ENCODE results near the gene ANKRA2.

Gene ANKRA2

GRCh38 chr5:73565139-73565968 lies at the start of gene ANKRA2, which contains the start of gene UTP15:
TSS of gene ANKRA2 (minus strand) at chr5:73565639. CDS start at chr5:73562881, 2,758 bp downstream.
TSS of gene UTP15 (plus strand) at chr5:73565743. CDS start at chr5:73567345, 1,602 bp downstream.
- peak; percentile 98 for DNase-seq (ENCODE audit: low read depth, low spot score)

DNA sequence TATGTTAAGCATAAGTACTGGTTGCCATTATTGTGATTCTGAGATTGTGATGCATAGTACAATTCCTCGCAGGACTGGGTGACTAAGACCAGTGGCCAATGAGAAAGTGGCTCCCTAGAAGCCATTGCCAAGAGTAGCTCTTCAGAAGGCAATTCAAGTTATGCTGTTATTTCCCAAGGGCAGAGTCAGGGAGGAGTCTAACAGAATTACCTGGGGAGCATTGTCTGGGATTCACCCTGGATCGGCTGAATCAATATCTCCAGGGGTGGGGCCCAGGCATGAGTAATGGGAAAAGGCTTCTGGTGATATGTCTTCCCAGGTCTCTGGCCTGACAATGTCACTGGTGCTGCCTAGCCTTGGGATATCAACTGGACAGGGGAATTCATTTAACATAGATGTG lies 49.6 kb upstream of the ANKRA2 start:
- DNase-seq (ENCODE audit: low read depth, low spot score), result no peak

GRCh38 chr5:73612799-73613198 lies 47.4 kb upstream of the ANKRA2 start:
- no peak for DNase-seq (ENCODE audit: low read depth, low spot score)

- no peak for DNase-seq (ENCODE audit: low read depth, low spot score)
Measured at GRCh38 chr5:73607228-73607627, 41.8 kb upstream of the ANKRA2 start.

DNA sequence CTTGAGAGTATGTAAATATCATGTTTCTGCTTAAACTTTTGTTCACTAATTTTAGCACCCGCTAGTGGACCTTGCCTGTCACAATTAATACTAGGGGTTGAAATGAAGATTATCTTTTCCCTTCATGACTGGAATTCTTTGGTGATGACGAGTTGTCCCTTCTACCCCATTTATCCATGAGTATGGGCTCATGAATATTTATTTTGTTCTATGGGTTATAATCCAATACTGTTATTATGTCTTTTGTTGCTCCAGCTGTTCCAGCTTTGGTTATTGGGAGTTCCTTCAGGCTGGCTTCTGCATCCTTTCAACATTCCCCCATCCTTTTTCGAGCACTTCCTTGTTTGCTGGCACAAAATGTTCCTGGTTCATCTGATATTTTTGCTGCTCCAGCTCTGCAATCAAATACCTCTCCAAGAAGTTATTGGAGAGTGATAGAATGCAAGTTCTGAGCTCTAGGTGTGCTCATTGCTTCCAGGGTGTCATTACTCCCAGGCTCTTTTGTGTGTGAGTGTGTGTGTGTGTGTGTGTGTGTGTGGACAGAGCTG lies 40.8 kb upstream of the ANKRA2 start:
- DNase-seq (ENCODE audit: low read depth, low spot score), result no peak

GRCh38 chr5:73605223-73606087 lies 40.0 kb upstream of the ANKRA2 start:
- no peak for DNase-seq (ENCODE audit: low read depth, low spot score)

DNA sequence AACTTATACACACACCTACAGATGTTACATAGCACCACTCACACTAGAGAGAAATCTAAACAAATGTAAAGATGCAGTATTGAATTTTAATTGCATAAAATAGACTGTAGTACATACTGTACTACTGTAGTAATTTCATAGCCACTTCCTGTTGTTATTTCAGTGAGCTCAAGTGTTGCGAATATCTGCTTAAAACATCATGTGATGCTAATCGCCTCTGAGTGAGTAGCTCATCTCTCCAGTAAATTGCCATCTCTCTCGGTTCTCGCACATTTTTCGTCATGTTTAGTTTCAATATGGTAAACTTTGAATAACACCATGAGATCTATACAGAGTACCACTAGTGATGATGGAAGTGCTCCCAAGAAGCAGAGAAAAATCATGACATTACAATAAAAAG lies 38.6 kb upstream of the ANKRA2 start:
- no peak for DNase-seq (ENCODE audit: low read depth, low spot score)

DNA sequence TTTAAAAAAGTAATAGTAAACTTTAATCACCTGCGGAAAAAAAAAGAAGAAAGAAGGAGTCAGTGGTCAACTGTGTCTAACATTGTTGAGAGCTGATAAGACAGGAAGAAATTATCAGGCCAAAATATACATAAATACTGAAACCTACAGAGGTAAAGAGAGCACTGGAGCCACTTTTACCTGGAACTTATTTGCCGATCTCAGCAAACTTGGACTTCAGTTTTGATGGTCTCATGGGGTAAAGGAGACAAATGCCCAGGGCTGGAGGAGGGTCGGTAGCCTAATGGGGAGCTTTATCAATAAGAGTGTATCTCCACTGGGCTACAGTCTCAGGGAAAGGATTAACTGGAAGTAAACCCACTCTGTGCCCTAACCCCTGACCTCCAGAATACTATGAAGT lies 33.9 kb upstream of the ANKRA2 start:
- no peak for DNase-seq (ENCODE audit: low read depth, low spot score)

- no peak for DNase-seq (ENCODE audit: low read depth, low spot score)
Measured at GRCh38 chr5:73596705-73597328, 31.4 kb upstream of the ANKRA2 start.

GRCh38 chr5:73592551-73592950 lies 27.1 kb upstream of the ANKRA2 start:
- DNase-seq (ENCODE audit: low read depth, low spot score), result no peak

DNA sequence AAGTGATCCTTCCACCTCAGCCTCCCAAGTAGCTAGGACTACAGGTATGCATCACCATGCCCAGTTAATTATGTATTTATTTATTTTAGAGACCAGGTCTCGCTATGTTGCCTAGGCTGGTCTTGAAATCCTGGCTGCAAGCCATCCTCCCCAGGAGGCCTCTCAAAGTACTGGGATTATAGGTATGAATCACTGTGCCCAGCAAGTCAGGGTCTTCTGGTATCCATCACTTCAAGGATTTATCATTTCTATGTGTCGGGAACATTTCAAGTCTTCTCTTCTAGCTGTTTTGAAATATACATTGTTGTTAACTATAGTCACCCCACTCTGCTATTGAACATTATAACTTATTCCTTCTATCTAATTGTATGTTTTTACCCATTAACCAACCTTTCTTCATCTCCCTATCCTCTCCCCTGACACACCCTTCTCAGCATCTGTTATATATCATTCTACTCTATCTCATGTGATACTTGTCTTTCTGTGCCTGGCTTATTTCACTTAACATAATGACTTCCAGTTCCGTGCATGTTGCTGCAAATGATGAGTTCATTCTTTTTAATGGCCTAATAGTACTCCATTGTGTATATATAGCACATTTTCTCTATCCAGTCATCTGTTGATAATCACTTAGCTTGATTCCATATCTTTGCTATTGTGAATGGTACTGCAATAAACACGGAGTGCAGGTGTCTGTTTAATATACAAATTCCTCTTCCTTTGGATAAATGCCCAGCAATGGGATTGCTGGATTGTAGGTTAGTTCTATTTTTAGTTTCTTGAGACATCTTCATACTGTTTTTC lies 26.5 kb upstream of the ANKRA2 start:
- no peak for DNase-seq (ENCODE audit: low read depth, low spot score)

DNA sequence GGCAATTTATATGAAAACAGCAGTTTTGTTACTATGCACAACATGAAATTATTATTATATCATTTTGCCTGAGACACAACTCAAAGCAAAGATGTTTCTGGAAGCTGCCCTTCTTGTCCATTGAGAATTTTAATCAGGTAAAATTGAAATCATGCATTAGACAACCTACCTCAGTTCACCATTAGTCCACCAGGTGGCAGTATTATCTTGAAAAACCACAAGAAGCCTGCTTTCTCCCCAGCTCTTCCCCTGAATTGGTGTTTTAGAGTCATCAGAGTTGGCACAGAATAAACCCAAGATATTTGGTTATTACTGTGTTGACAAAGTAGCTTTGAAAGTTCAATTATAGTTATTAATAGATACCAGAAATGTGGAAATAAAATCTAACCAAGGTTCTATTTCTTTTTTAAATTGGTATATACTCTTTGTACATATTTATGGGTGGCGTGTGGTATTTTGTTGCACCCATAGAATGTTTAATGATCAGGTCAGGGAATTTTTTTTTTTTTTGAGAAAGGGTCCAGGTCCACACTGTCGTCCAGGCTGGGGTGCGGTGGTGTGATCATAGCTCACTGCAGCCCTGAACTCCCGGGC lies 25.8 kb upstream of the ANKRA2 start:
- no peak for DNase-seq (ENCODE audit: low read depth, low spot score)

GRCh38 chr5:73587923-73588322 lies 22.5 kb upstream of the ANKRA2 start:
- no peak for DNase-seq (ENCODE audit: low read depth, low spot score)

GRCh38 chr5:73582285-73583145 lies 17.1 kb upstream of the ANKRA2 start:
- DNase-seq (ENCODE audit: low read depth, low spot score), result no peak

GRCh38 chr5:73565969-73566547 lies 619 bp upstream of the ANKRA2 start:
- no peak for DNase-seq (ENCODE audit: low read depth, low spot score)

GRCh38 chr5:73564675-73565074 lies 764 bp downstream of the ANKRA2 start:
- DNase-seq (ENCODE audit: low read depth, low spot score), result no peak

DNA sequence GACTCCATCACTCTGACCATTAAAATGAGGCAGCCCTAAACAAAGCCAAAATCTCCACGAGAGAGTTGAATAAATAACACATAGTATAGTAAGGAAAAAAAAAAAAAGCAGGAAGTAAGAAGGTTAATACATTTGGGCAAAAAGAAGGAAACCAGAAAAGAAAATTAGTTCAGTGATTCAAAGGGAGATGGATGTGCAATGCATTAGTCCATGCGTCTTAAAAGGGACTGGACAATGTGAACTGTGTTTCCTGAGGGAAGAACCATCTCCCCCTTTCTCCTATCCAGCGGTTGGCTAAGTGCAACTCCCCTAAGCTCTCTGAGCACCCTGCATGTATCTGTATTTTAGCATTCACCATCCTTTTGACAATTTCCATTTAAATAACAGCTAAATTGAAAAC lies 1.4 kb downstream of the ANKRA2 start:
- no peak for DNase-seq (ENCODE audit: low read depth, low spot score)

DNA sequence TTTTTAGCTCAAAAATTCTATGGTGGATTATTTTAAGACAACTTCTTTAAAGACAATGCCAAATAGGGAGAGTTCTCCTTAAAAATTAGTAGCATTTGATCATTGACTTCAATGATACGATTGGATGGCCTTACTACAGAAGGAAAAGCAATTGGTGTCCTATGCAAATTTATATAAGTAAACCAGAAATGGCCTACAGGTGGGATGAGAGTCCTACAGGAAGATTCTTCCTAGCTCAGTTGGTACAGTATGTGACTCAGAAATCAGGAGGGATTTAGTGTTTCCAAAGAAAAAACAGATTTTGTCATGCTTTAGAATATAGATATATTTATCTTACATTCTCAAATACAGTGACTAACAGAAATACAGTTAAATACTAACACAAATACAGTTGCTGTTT lies 6.5 kb downstream of the ANKRA2 start:
- DNase-seq (ENCODE audit: low read depth, low spot score), result no peak

DNA sequence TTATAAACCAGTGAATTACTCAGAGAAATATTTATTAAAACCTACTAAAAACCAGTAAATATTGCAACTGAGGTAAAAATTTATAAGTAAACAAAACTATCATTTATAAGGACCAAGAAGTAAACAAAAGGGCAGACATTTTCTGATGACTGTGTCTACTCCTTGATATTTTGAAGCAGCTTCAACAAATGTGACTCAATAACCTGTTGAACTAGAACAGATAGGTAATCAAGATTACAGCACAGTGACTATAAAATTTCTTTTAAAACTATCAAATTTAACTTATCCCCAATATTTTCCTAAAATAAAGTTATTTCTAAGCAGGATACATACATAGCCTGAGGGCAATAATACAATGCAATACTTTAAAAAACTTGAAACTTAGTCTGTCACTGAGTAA lies 12.8 kb downstream of the ANKRA2 start:
- no peak for DNase-seq (ENCODE audit: low read depth, low spot score)

Data from activated naive CD8-positive, alpha-beta T cell treated with anti-CD3 and anti-CD28 coated beads, Interleukin-2, amount 50 U/mL, for 16 hours (primary cell).